IPS-20b (cell line): ENCODE results near the gene RWDD2A.
"Not testable (repeated sequence)": the region's sequence is repeated elsewhere in the genome, so short reads cannot be mapped to it uniquely, and the experiment has no call there.

Source experiments
- H3K27ac ChIP-seq: one replicate; pipeline ENCODE4 v1.5.1; 2013; ENCODE audit warnings: low read length
- H3K27me3 ChIP-seq: 2 replicates; pipeline ENCODE4 v1.6.1; 2013; ENCODE audit warnings: mild to moderate bottlenecking, low read length, inconsistent platforms; ENCODE audit not compliant: insufficient read depth
- H3K36me3 ChIP-seq: 2 replicates; pipeline ENCODE4 v1.6.1; 2013; ENCODE audit warnings: low read depth, mild to moderate bottlenecking, inconsistent platforms, low read length, moderate library complexity; ENCODE audit not compliant: insufficient read depth
- H3K4me1 ChIP-seq: 2 replicates; pipeline ENCODE4 v1.6.1; 2013; ENCODE audit warnings: mild to moderate bottlenecking, control low read depth, inconsistent platforms, low read length, moderate library complexity; ENCODE audit not compliant: insufficient read depth
- H3K4me3 ChIP-seq: 2 replicates; pipeline ENCODE4 v1.5.1; 2013; ENCODE audit warnings: mild to moderate bottlenecking, low read length, inconsistent platforms
- H3K9ac ChIP-seq: 2 replicates; pipeline ENCODE4 v1.6.1; 2013; ENCODE audit warnings: low read depth, mild to moderate bottlenecking, inconsistent platforms, low read length, moderate library complexity
- H3K9me3 ChIP-seq: 2 replicates; pipeline ENCODE4 v1.6.1; 2013; ENCODE audit warnings: mild to moderate bottlenecking, low read depth, low read length, inconsistent platforms; ENCODE audit not compliant: insufficient read depth

RWDD2A gene

GRCh38 chr6:83180426-83180950, 12.7 kb upstream of the RWDD2A start:
- Histone ChIP-seq H3K4me1 (peaks cover 5% of the 10 kb centered on the region), H3K36me3 (peaks cover 90% of the 10 kb centered on the region), H3K9ac (no peak overlapping the region), H3K27ac (no peak overlapping the region), H3K4me3 (no peak overlapping the region), H3K27me3 (no peaks in the 10 kb centered on the region), H3K9me3 (no peaks in the 10 kb centered on the region)

GRCh38 chr6:83182114-83182513, 11.0 kb upstream of the RWDD2A start:
- Histone ChIP-seq H3K27ac (no peak overlapping the region), H3K4me3 (no peak overlapping the region), H3K9ac (no peak overlapping the region), H3K4me1 (peaks cover 5% of the 10 kb centered on the region), H3K9me3 (no peaks in the 10 kb centered on the region), H3K27me3 (no peaks in the 10 kb centered on the region), H3K36me3 (peaks cover 89% of the 10 kb centered on the region)

GRCh38 chr6:83183082-83183828, 9.9 kb upstream of the RWDD2A start:
- peaks cover 89% of the 10 kb centered on the region for H3K36me3 ChIP-seq
- H3K9ac ChIP-seq = no peak overlapping the region
- no peaks in the 10 kb centered on the region for H3K9me3 ChIP-seq
- no peak overlapping the region for H3K27ac ChIP-seq
- no peaks in the 10 kb centered on the region for H3K27me3 ChIP-seq
- no peak overlapping the region for H3K4me3 ChIP-seq
- H3K4me1 ChIP-seq = peaks cover 5% of the 10 kb centered on the region

- no peaks in the 10 kb centered on the region for H3K9me3 ChIP-seq
- H3K4me3 ChIP-seq = no peak overlapping the region
- no peak overlapping the region for H3K27ac ChIP-seq
- no peak overlapping the region for H3K9ac ChIP-seq
- peaks cover 5% of the 10 kb centered on the region for H3K4me1 ChIP-seq
- H3K27me3 ChIP-seq = no peaks in the 10 kb centered on the region
- H3K36me3 ChIP-seq = peaks cover 94% of the 10 kb centered on the region
Measured at GRCh38 chr6:83185096-83185495, 8.1 kb upstream of the RWDD2A start.

GRCh38 chr6:83188501-83188900, 4.7 kb upstream of the RWDD2A start:
- no peak overlapping the region for H3K9ac ChIP-seq
- no peak overlapping the region for H3K4me3 ChIP-seq
- H3K27me3 ChIP-seq = no peaks in the 10 kb centered on the region
- H3K4me1 ChIP-seq = no peaks in the 10 kb centered on the region; the same call in 1 of the 2 replicates
- peaks cover 67% of the 10 kb centered on the region for H3K36me3 ChIP-seq
- no peak overlapping the region for H3K27ac ChIP-seq
- no peaks in the 10 kb centered on the region for H3K9me3 ChIP-seq

GRCh38 chr6:83190626-83191025, 2.5 kb upstream of the RWDD2A start:
- Histone ChIP-seq H3K4me3 (no peak overlapping the region), H3K9ac (no peak overlapping the region), H3K27me3 (no peaks in the 10 kb centered on the region), H3K27ac (no peak overlapping the region), H3K9me3 (no peaks in the 10 kb centered on the region), H3K36me3 (peaks cover 52% of the 10 kb centered on the region), H3K4me1 (no peaks in the 10 kb centered on the region; the same call in none of the 2 replicates)

GRCh38 chr6:83191974-83192373, 1.2 kb upstream of the RWDD2A start:
- H3K4me1 ChIP-seq, H3K9me3 ChIP-seq, H3K27me3 ChIP-seq, H3K27ac ChIP-seq: not testable (repeated sequence)
- peaks cover 51% of the 10 kb centered on the region for H3K36me3 ChIP-seq
- H3K9ac ChIP-seq = peak overlapping the region; percentile 84; the same call in 1 of the 2 replicates
- peak overlapping the region; percentile 91 for H3K4me3 ChIP-seq

GRCh38 chr6:83192456-83192855, 701 bp upstream of the RWDD2A start:
- peak overlapping the region; percentile 91 for H3K4me3 ChIP-seq

GRCh38 chr6:83193747-83194566, 800 bp downstream of the RWDD2A start:
- peaks cover 43% of the 10 kb centered on the region for H3K36me3 ChIP-seq
- no peaks in the 10 kb centered on the region for H3K9me3 ChIP-seq
- peak overlapping the region; percentile 79; the same call in 1 of the 2 replicates for H3K9ac ChIP-seq
- H3K4me1 ChIP-seq = no peaks in the 10 kb centered on the region; the same call in none of the 2 replicates
- peak overlapping the region; percentile 91 for H3K4me3 ChIP-seq
- no peak overlapping the region for H3K27ac ChIP-seq
- H3K27me3 ChIP-seq = no peaks in the 10 kb centered on the region

More at GRCh38 chr6:83192456-83192855, 701 bp upstream of the RWDD2A start:
- Histone ChIP-seq H3K9ac (peak overlapping the region; percentile 84), H3K4me1 (no peaks in the 10 kb centered on the region; the same call in none of the 2 replicates), H3K36me3 (peaks cover 51% of the 10 kb centered on the region), H3K27me3 (no peaks in the 10 kb centered on the region), H3K27ac (no peak overlapping the region), H3K9me3 (no peaks in the 10 kb centered on the region)

- peaks cover 24% of the 10 kb centered on the region for H3K36me3 ChIP-seq
- no peaks in the 10 kb centered on the region for H3K9me3 ChIP-seq
- H3K4me3 ChIP-seq = no peak overlapping the region
- no peaks in the 10 kb centered on the region for H3K27me3 ChIP-seq
- H3K9ac ChIP-seq = no peak overlapping the region
- H3K27ac ChIP-seq = no peak overlapping the region
- H3K4me1 ChIP-seq = no peaks in the 10 kb centered on the region; the same call in none of the 2 replicates
Measured at GRCh38 chr6:83198486-83199172, 5.5 kb downstream of the RWDD2A start.

- no peaks in the 10 kb centered on the region for H3K27me3 ChIP-seq
- H3K27ac ChIP-seq = no peak overlapping the region
- H3K9me3 ChIP-seq = no peaks in the 10 kb centered on the region
- H3K36me3 ChIP-seq = peaks cover 24% of the 10 kb centered on the region
- no peaks in the 10 kb centered on the region; the same call in none of the 2 replicates for H3K4me1 ChIP-seq
- H3K4me3 ChIP-seq = no peak overlapping the region
- no peak overlapping the region for H3K9ac ChIP-seq
Measured at GRCh38 chr6:83199173-83199862, 6.2 kb downstream of the RWDD2A start.
